GM12892 (cell line): ENCODE data around the gene NHS.

Experiments
- POLR2A ChIP-seq: IDR thresholded peaks from 2 replicates; pipeline ENCODE4 v1.6.1; 2011; ENCODE audit warnings: low read depth, low read length, control low read depth
- POLR2AphosphoS5 ChIP-seq: IDR thresholded peaks from 2 replicates; pipeline ENCODE4 v1.6.1; 2011; ENCODE audit warnings: low read depth, low read length, control low read depth
- TAF1 ChIP-seq: IDR thresholded peaks from 2 replicates; pipeline ENCODE4 v1.6.1; 2011; ENCODE audit warnings: low read depth, mild to moderate bottlenecking, control low read depth, low read length, borderline replicate concordance

DNA sequence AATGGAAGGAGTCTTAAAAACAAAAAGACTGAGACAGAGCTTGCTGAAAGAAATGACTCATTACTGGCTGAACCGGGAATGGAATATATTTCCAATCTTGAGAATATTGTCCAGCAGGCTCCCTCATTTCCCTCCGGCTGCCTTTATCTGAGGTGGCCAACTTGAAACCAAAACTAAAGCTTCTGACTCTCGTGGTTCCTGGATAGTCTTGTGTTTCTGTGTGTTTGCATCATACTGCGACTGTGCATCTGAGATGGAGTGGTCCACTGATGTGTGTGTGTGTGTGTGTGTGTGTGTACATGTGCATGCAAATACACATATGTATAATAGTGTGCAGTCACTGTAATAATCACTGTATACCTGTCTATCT lies 216.7 kb downstream of the NHS start:
- no peak for TF ChIP-seq POLR2AphosphoS5
- no peak for TF ChIP-seq POLR2A
- TF ChIP-seq TAF1 = no peak
